ENCODE data around the gene OGFOD1.

GRCh38 chr16:56425439-56425832 lies 25.9 kb upstream of the OGFOD1 start, which contains the start of gene AMFR:
- TF ChIP-seq, protein P1, sequence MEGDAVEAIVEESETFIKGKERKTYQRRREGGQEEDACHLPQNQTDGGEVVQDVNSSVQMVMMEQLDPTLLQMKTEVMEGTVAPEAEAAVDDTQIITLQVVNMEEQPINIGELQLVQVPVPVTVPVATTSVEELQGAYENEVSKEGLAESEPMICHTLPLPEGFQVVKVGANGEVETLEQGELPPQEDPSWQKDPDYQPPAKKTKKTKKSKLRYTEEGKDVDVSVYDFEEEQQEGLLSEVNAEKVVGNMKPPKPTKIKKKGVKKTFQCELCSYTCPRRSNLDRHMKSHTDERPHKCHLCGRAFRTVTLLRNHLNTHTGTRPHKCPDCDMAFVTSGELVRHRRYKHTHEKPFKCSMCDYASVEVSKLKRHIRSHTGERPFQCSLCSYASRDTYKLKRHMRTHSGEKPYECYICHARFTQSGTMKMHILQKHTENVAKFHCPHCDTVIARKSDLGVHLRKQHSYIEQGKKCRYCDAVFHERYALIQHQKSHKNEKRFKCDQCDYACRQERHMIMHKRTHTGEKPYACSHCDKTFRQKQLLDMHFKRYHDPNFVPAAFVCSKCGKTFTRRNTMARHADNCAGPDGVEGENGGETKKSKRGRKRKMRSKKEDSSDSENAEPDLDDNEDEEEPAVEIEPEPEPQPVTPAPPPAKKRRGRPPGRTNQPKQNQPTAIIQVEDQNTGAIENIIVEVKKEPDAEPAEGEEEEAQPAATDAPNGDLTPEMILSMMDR (IDR thresholded peaks at IDR 0.05) = peak; percentile 34 to 90 (median 54)
- peak; percentile 54 for TF ChIP-seq POLR2A (IDR thresholded peaks at IDR 0.05)

Data from right lobe of liver (tissue), 4 donors.